ENCODE results near the gene NSUN7.

NSUN7 gene

DNA sequence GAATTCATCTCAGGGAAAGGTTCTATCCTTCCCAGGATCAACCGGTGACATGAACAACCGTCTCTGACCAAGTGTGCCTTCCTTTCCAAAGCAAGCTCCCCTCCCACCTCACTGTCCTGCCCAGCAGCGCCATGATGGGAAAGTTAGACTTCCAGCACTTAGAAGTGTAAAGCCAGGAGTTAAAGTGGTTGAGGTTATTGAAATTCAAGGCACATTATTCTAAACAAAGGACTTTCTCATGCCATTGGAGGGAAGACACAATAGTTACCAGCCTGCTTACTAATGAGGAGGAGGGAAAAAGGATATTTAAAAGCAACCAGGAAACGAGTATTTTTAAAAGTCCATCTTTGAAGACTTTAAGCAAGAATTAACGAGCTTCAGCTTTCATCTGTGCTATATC lies 96.8 kb downstream of the NSUN7 start:
- DNase-seq (ENCODE audit: low read depth in 2 of 2): no peak

DNA sequence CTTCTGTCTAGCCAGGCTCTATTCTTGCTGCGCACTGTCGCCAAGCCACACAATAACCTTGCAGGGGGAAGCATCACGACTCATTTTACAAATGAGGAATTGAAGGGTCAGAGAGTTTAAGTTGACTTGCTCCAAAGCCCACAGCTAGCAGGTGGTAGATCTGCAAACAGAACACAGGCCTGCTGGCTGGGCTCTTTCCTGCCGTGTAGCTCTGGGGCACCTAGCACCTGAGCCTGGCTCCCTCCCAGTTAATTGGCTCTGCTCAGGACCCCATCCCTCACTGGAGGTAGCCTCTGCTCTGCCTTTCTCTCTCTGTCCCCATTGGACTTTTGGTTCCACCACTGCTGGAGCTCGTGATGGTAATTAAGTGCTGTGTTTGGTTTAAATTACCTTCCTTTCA lies 98.5 kb downstream of the NSUN7 start:
- no peak for DNase-seq (ENCODE audit: low read depth in 2 of 2)

DNA sequence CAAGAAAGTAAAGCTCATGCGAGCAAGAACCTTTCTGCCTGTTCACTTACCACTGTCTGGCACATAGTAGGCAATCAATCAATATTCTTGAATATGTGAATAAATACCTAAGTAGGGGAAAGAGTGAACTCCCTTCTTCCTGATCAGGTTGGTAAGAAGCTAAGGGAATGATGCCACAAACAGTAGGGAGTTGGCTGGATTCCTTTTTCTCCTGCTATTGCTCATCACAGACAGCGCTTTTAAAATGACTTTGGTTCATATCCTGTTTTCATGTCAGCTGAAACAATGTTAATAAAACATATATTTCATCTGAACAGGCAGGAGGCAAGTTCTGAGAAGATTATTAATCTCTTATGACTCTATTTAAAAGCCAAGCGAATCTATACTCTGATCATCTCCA lies 99.2 kb downstream of the NSUN7 start:
- DNase-seq (ENCODE audit: low read depth in 2 of 2): no peak

DNA sequence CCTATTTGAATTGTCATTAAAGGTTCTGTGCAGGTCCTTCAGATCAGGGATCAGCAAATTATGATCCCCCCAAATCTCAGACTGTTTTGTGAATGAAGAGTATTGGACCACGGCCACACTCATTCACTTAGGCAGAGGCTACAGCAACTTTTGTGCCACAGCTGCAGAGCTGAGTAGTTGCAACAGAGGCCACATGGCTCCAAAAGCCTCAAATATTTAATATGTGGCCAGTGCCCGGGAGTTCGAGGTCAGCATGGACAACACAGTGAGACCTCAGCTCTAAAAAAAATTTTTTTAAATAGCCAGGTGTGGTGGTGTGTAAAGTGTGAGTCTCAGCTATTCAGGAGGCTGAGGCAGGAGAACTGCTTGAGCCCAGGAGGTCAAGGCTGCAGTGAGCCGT lies 100.7 kb downstream of the NSUN7 start:
- no peak for DNase-seq (ENCODE audit: low read depth in 2 of 2)

DNA sequence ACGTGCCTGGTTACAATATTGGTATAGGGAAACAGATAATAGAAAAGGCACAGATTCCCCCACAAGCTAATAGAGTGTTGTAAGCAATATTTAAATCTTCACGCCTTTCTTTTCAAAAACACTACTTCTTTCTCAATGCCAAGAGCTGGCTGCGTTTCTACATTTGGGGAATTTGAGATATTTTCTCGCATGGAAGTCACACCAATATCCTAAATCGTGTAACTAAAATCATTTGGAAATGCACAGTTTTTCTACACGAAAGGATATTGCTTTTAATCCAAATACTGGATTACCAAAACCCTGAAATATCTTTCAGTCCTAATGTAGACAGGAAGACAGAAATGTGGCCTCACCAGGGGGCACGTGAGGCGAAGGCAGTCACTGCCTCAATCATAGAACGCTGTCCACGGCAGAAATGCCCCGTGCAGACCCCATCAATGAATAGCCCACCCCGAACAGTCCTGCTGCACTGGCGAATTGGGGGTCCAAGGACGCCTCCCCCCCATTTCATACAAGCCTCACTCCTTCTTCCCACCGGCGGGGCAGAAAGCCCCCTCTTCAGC lies 106.6 kb downstream of the NSUN7 start:
- no peak for DNase-seq (ENCODE audit: low read depth in 2 of 2)

DNA sequence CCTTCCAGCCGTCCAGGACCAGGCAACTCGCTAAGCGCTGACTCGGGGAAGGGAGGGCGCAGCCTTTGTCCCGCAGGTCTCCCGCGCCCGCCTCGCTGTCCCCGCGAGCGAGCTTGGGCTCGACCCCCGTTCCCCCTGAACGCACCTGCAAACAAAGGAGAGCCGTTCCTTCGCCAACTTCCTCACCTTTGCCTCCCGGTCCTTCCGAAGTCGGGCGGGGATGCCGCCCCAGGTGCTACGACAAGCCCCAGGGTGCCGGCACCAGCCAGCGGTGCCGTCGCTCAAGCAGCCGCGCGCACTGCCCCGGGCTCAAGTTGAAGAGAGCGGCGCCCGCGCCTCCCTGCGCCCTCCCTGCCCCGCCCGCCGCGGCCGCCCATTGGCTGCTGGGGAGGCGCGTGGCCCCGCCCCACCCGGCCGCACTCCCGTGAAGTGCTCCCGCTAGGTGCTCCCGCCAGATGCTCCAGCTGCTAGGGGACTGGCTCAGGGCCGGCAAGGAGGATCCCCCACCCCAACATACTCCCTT lies 107.1 kb downstream of the NSUN7 start:
- peak; percentile 23 to 60 for DNase-seq (ENCODE audit: low read depth in 2 of 2)

DNA sequence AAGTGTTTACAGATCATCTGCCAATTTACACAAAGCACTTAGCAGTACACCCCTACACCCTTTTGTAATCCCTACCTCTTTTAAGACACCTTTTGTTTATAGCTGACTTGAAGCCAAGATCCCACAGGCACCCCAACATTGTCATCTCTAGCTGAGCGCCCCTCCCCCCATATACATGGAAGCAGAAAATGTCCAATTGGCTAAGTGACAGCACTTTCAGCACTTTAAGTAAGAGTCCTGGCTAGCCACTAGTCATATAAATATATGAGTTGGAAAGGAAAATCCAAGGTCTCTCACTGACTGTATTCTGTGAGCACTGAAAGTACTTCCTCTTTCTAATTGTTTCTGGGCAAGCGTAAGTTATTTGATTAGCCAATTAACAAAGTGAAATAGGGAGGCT lies 108.2 kb downstream of the NSUN7 start:
- no peak for DNase-seq (ENCODE audit: low read depth in 2 of 2)

DNA sequence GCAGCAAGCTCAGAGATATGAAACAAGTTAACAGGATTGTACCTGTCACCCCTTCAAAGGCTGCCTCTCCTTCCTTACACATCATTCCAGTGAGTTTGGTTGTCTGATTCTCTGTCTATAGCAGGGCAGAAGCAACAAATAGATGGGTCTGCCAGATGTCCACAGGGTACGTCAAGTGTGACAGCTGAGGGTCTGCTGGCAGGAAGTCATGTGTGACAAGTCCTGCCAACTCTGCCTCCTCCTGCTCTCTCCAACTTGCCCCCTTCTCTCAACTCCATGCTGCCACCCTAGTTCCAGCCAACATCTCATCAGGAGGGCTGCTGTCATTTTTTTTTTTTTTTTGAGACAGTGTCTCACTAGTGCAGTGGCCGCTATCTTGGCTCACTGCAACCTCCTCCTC lies 109.2 kb downstream of the NSUN7 start:
- DNase-seq (ENCODE audit: low read depth in 2 of 2): no peak

Data from stimulated activated CD4-positive, alpha-beta T cell treated with anti-CD3 and anti-CD28 coated beads, Interleukin-1b, Interleukin-23, amount 100 ng/mL, for 4 hours (primary cell).